GM23338 (cell line): Measurements from ENCODE around the gene XPNPEP1. TPM values are rescaled to one million over a fixed set of nuclear protein-coding genes. Genes with fewer than 3 reads are reported as not detected.

Experiments used
- ATAC-seq: fragments of 200-7000 bp; cut with Tn5 transposase; 3 replicates; pipeline ENCODE4 v1.9.1; 2020
- DNase-seq: peaks from one replicate; pipeline ENCODE4 v3.0.0-alpha.2; 2015; ENCODE audit warnings: low spot score
- H2AFZ ChIP-seq: fragments of 200-600 bp; sonication (generic); 2 replicates; pipeline ENCODE4 v1.8.0; 2016; ENCODE audit warnings: antibody characterized with exemption, mild to moderate bottlenecking, moderate library complexity
- H3F3A ChIP-seq: fragments of 200-600 bp; sonication (generic); replicated peaks from 2 replicates; pipeline ENCODE4 v1.8.0; 2017; ENCODE audit warnings: antibody characterized with exemption, mixed run types, low read depth
- H3K27ac ChIP-seq: fragments of 200-600 bp; sonication (generic); 2 replicates; pipeline ENCODE4 v1.6.1; 2016; ENCODE audit warnings: low read depth
- H3K27me3 ChIP-seq: fragments of 200-600 bp; sonication (generic); 2 replicates; pipeline ENCODE4 v1.8.0; 2016; ENCODE audit warnings: mild to moderate bottlenecking, mixed run types, moderate library complexity; ENCODE audit not compliant: insufficient read depth
- H3K36me3 ChIP-seq: fragments of 200-600 bp; sonication (generic); 2 replicates; pipeline ENCODE4 v1.8.0; 2016; ENCODE audit warnings: mild to moderate bottlenecking; ENCODE audit not compliant: insufficient read depth
- H3K4me1 ChIP-seq: fragments of 200-600 bp; sonication (generic); 2 replicates; pipeline ENCODE4 v1.8.0; 2016; ENCODE audit warnings: mild to moderate bottlenecking, moderate library complexity; ENCODE audit not compliant: insufficient read depth
- H3K4me2 ChIP-seq: fragments of 200-600 bp; sonication (generic); 2 replicates; pipeline ENCODE4 v1.7.1; 2017; ENCODE audit warnings: mixed run types
- H3K4me3 ChIP-seq: fragments of 200-600 bp; sonication (generic); 2 replicates; pipeline ENCODE4 v1.6.1; 2016; ENCODE audit warnings: mixed run types
- H3K79me2 ChIP-seq: fragments of 200-600 bp; sonication (generic); replicated peaks from 2 replicates; pipeline ENCODE4 v1.8.0; 2017; ENCODE audit warnings: mild to moderate bottlenecking; ENCODE audit not compliant: insufficient read depth
- H3K9me2 ChIP-seq: fragments of 200-600 bp; sonication (generic); 2 replicates; pipeline ENCODE4 v1.8.0; 2017; ENCODE audit not compliant: insufficient read depth
- H4K20me1 ChIP-seq: fragments of 200-600 bp; sonication (generic); replicated peaks from 2 replicates; pipeline ENCODE4 v1.8.0; 2017; ENCODE audit warnings: mild to moderate bottlenecking; ENCODE audit not compliant: insufficient read depth
- H3K27ac Mint-ChIP-seq: 2 replicates; pipeline ENCODE4 v1.8.0; 2020; ENCODE audit warnings: inconsistent platforms, mild to moderate bottlenecking, moderate library complexity, mixed read lengths
- H3K27me3 Mint-ChIP-seq: 3 replicates; pipeline ENCODE4 v1.8.0; 2022; ENCODE audit warnings: low read depth, mild to moderate bottlenecking, moderate library complexity, mixed read lengths, inconsistent platforms; ENCODE audit not compliant: insufficient read depth, poor library complexity
- H3K36me3 Mint-ChIP-seq: 3 replicates; pipeline ENCODE4 v1.8.0; 2021; ENCODE audit warnings: low read depth, mild to moderate bottlenecking, inconsistent platforms, moderate library complexity, mixed read lengths
- H3K4me1 Mint-ChIP-seq: 3 replicates; pipeline ENCODE4 v1.8.0; 2020; ENCODE audit warnings: mild to moderate bottlenecking, inconsistent platforms, mixed read lengths
- H3K4me3 Mint-ChIP-seq: 3 replicates; pipeline ENCODE4 v1.8.0; 2021; ENCODE audit warnings: moderate library complexity, mild to moderate bottlenecking, inconsistent platforms, mixed read lengths
- H3K9me3 Mint-ChIP-seq: 3 replicates; pipeline ENCODE4 v1.8.0; 2020; ENCODE audit warnings: moderate library complexity, mild to moderate bottlenecking, inconsistent platforms, mixed read lengths
- CREB1 ChIP-seq: fragments of 250-450 bp; sonication (Bioruptor Pico); IDR thresholded peaks from 2 replicates; pipeline ENCODE4 v1.5.0; 2020; ENCODE audit warnings: low read depth, mild to moderate bottlenecking, moderate library complexity
- EZH2 ChIP-seq: fragments of 200-600 bp; sonication (generic); IDR thresholded peaks from one replicate; pipeline ENCODE4 v1.8.0; 2017; ENCODE audit warnings: antibody characterized with exemption, mild to moderate bottlenecking, low read depth; ENCODE audit not compliant: unreplicated experiment
- EZH2phosphoT487 ChIP-seq: fragments of 200-600 bp; sonication (generic); IDR thresholded peaks from one replicate; pipeline ENCODE4 v1.8.1; 2018; ENCODE audit warnings: antibody characterized with exemption; ENCODE audit not compliant: unreplicated experiment
- POLR2AphosphoS5 ChIP-seq: IDR thresholded peaks from 2 replicates; pipeline ENCODE4 v1.6.1; 2016; ENCODE audit warnings: antibody characterized with exemption, low read depth
- STAT1 ChIP-seq: IDR thresholded peaks from one replicate; pipeline ENCODE4 v1.6.1; 2016; ENCODE audit warnings: antibody characterized with exemption; ENCODE audit not compliant: unreplicated experiment
- ZNF114 ChIP-seq: fragments of 250-450 bp; sonication (Bioruptor Pico); IDR thresholded peaks from 2 replicates; pipeline ENCODE4 v1.5.0; 2020; ENCODE audit warnings: mild to moderate bottlenecking, moderate library complexity
- ZNF331 ChIP-seq: fragments of 250-450 bp; sonication (Bioruptor Pico); IDR thresholded peaks from 2 replicates; pipeline ENCODE4 v1.5.0; 2020; ENCODE audit warnings: low read depth, mild to moderate bottlenecking, moderate library complexity
- polyA plus RNA-seq: library from polyadenylated mRNA; unstranded; fragments of >200 nt; fragmentation: Nextera tagmentation; extraction: Ambion mirVana; gene quantifications from 2 replicates; pipeline ENCODE4 v1.2.1, GENCODE V29; 2016
- total RNA-seq: library from RNA; depleted of rRNA; stranded (reverse); fragments of >200 nt; shearing (Covaris generic); gene quantifications from 2 replicates; pipeline ENCODE4 v1.2.3, GENCODE V29; 2014
- TF ChIP-seq, protein P1 (sequence below), 2 experiments: fragments of 200-600 bp in 1 of 2; sonication (generic) in 1 of 2; conservative IDR thresholded peaks; 2 replicates each; pipeline versions ENCODE4 v1.5.1 to v1.6.1; 2016 to 2017; ENCODE audit warnings: antibody characterized with exemption in 2 of 2, low read depth in 2 of 2, mild to moderate bottlenecking in 2 of 2, moderate library complexity in 1 of 2
- TF ChIP-seq, protein P2 (sequence below): IDR thresholded peaks from one replicate; pipeline ENCODE4 v1.6.1; 2018; ENCODE audit warnings: antibody characterized with exemption; ENCODE audit not compliant: unreplicated experiment
- TF ChIP-seq, protein P3 (sequence below): IDR thresholded peaks from 2 replicates; pipeline ENCODE4 v1.6.1; 2016; ENCODE audit warnings: antibody characterized with exemption

XPNPEP1 gene
- total and polyA plus RNA-seq, 2 experiments from 2014 or later: 17.5 to 55.8 TPM

GRCh38 chr10:109835257-109835656 lies 88.1 kb downstream of the XPNPEP1 start (continued):
- TF ChIP-seq, protein P1, sequence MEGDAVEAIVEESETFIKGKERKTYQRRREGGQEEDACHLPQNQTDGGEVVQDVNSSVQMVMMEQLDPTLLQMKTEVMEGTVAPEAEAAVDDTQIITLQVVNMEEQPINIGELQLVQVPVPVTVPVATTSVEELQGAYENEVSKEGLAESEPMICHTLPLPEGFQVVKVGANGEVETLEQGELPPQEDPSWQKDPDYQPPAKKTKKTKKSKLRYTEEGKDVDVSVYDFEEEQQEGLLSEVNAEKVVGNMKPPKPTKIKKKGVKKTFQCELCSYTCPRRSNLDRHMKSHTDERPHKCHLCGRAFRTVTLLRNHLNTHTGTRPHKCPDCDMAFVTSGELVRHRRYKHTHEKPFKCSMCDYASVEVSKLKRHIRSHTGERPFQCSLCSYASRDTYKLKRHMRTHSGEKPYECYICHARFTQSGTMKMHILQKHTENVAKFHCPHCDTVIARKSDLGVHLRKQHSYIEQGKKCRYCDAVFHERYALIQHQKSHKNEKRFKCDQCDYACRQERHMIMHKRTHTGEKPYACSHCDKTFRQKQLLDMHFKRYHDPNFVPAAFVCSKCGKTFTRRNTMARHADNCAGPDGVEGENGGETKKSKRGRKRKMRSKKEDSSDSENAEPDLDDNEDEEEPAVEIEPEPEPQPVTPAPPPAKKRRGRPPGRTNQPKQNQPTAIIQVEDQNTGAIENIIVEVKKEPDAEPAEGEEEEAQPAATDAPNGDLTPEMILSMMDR (conservative IDR thresholded peaks at IDR 0.05; ENCODE audit: low read depth in 2 of 2): no peak
- TF ChIP-seq CREB1: no peak
- no peak for TF ChIP-seq ZNF331 (CRISPR knock-in tag)

DNA sequence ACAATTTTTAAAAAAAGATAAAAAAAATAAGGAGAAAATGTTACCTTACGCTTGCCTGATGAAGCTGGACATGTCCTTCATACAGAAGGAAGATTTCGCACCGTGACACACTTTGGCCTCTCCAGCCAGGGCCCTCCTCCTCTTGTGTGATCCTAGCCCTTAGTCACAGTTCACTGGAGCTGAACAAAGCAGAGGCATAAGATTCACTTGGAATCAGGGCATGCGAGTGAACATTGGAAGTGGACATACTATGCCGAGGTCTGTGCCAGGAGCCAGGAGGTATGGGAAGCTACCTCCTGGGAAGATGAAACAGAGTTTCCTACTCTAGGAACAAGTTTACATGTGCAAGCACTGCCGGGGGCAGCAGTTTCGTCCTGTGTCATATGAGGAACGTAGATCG lies 91.5 kb downstream of the XPNPEP1 start:
- Mint-ChIP-seq H3K9me3 (peaks cover 4% of the 10 kb centered on the region; the same call in 2 of the 3 replicates), H3K36me3 (no peaks in the 10 kb centered on the region)
- no peaks in the 10 kb centered on the region for H3F3A ChIP-seq

More for the DNA sequence above, 91.5 kb downstream of the XPNPEP1 start:
- H3K4me1 Mint-ChIP-seq: no peaks in the 10 kb centered on the region
- Histone ChIP-seq H4K20me1 (no peaks in the 10 kb centered on the region), H2AFZ (no peak overlapping the region), H3K79me2 (no peaks in the 10 kb centered on the region), H3K4me2 (no peak overlapping the region), H3K4me1 (no peaks in the 10 kb centered on the region), H3K27ac (no peak overlapping the region), H3K36me3 (no peaks in the 10 kb centered on the region), H3K27me3 (no peaks in the 10 kb centered on the region), H3K9me2 (no peaks in the 10 kb centered on the region), H3K4me3 (no peak overlapping the region)
- ATAC-seq: no peak
- H3K27me3 Mint-ChIP-seq: peaks cover 2% of the 10 kb centered on the region
- H3K4me3 Mint-ChIP-seq: no peak overlapping the region
- DNase-seq: no peak
- TF ChIP-seq ZNF114 (CRISPR knock-in tag) (no peak), EZH2phosphoT487 (no peak), ZNF331 (CRISPR knock-in tag) (no peak), EZH2 (no peak), CREB1 (no peak), STAT1 (no peak), POLR2AphosphoS5 (no peak)
- TF ChIP-seq, protein P2, sequence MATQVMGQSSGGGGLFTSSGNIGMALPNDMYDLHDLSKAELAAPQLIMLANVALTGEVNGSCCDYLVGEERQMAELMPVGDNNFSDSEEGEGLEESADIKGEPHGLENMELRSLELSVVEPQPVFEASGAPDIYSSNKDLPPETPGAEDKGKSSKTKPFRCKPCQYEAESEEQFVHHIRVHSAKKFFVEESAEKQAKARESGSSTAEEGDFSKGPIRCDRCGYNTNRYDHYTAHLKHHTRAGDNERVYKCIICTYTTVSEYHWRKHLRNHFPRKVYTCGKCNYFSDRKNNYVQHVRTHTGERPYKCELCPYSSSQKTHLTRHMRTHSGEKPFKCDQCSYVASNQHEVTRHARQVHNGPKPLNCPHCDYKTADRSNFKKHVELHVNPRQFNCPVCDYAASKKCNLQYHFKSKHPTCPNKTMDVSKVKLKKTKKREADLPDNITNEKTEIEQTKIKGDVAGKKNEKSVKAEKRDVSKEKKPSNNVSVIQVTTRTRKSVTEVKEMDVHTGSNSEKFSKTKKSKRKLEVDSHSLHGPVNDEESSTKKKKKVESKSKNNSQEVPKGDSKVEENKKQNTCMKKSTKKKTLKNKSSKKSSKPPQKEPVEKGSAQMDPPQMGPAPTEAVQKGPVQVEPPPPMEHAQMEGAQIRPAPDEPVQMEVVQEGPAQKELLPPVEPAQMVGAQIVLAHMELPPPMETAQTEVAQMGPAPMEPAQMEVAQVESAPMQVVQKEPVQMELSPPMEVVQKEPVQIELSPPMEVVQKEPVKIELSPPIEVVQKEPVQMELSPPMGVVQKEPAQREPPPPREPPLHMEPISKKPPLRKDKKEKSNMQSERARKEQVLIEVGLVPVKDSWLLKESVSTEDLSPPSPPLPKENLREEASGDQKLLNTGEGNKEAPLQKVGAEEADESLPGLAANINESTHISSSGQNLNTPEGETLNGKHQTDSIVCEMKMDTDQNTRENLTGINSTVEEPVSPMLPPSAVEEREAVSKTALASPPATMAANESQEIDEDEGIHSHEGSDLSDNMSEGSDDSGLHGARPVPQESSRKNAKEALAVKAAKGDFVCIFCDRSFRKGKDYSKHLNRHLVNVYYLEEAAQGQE: no peak
- TF ChIP-seq, protein P3, sequence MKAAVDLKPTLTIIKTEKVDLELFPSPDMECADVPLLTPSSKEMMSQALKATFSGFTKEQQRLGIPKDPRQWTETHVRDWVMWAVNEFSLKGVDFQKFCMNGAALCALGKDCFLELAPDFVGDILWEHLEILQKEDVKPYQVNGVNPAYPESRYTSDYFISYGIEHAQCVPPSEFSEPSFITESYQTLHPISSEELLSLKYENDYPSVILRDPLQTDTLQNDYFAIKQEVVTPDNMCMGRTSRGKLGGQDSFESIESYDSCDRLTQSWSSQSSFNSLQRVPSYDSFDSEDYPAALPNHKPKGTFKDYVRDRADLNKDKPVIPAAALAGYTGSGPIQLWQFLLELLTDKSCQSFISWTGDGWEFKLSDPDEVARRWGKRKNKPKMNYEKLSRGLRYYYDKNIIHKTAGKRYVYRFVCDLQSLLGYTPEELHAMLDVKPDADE: no peak
- TF ChIP-seq, protein P1 (conservative IDR thresholded peaks at IDR 0.05; ENCODE audit: low read depth in 2 of 2): no peak
- no peak overlapping the region for H3K27ac Mint-ChIP-seq
